ENCODE measurements around the gene ZNF593OS. TPM values are rescaled to one million over a fixed set of nuclear protein-coding genes. Genes with fewer than 3 reads are reported as not detected.
A peak's percentile ranks its signal among the peaks of the same experiment; 100 is the strongest.

ZNF593OS gene
- total RNA-seq, 4 donors from 2014 or later: 0.66 TPM; not detected in 2

- DNase-seq (no peak), ATAC-seq (no peak)
- TF ChIP-seq CTCF (IDR thresholded peaks at IDR 0.05 in 4 of 5, conservative IDR thresholded peaks at IDR 0.05 in 1 of 5): no peak
- TF ChIP-seq POLR2A (IDR thresholded peaks at IDR 0.05): no peak
- peaks cover 0 to 3% of the 10 kb centered on the region in 2 donors for H3K36me3 ChIP-seq
- no peak overlapping the region for H3K27ac ChIP-seq
- intact Hi-C loops (cut with DNase I; ENCODE audit: low total_unique reads): no loop called here
- H3K4me1 ChIP-seq: peaks cover 15 to 24% of the 10 kb centered on the region in 2 donors
- H3K27me3 ChIP-seq: no peaks in the 10 kb centered on the region
- no peak overlapping the region for H3K4me3 ChIP-seq
- H3K9me3 ChIP-seq: no peaks in the 10 kb centered on the region
- in situ Hi-C loops (cut with MboI; ENCODE audit: low sequenced_read_pairs in 4 of 4): loop anchor here in 2 of 4 donors (5.0 to 25.0 kb wide), 3 partner anchors 66 to 279 kb away; partner anchors contain the start of genes CEP85 (in 1 of the 2), PAQR7 (in 1 of the 2) and SLC30A2 (in 1 of the 2)
Observed at GRCh38 chr1:26166719-26167281, 4.8 kb downstream of the ZNF593OS start.

- H3K4me1 ChIP-seq: peaks cover 7 to 15% of the 10 kb centered on the region in 2 donors
- intact Hi-C loops (cut with DNase I; ENCODE audit: low total_unique reads): loop anchor here (1.0 to 5.0 kb wide), 2 partner anchors 68 to 128 kb away; no protein-coding TSS in a partner anchor
- H3K27me3 ChIP-seq: no peaks in the 10 kb centered on the region
- DNase-seq: no peak
- H3K36me3 ChIP-seq: no peaks in the 10 kb centered on the region
- peak overlapping the region in 1 of 4 donors; percentile 48 for H3K4me3 ChIP-seq
- peak overlapping the region; percentile 63 to 76 (median 73) for H3K27ac ChIP-seq
- no peaks in the 10 kb centered on the region for H3K9me3 ChIP-seq
- no peak for TF ChIP-seq CTCF (IDR thresholded peaks at IDR 0.05 in 4 of 5, conservative IDR thresholded peaks at IDR 0.05 in 1 of 5)
- no peak for TF ChIP-seq POLR2A (IDR thresholded peaks at IDR 0.05)
- no peak for ATAC-seq
- in situ Hi-C loops (cut with MboI; ENCODE audit: low sequenced_read_pairs in 4 of 4): loop anchor here in 2 of 4 donors (5.0 to 25.0 kb wide), 3 partner anchors 67 to 278 kb away; partner anchors contain the start of genes CEP85 (in 1 of the 2), PAQR7 (in 1 of the 2) and SLC30A2 (in 1 of the 2)
Observed at GRCh38 chr1:26164861-26165842, 6.5 kb downstream of the ZNF593OS start.

- H3K4me3 ChIP-seq: peak overlapping the region; percentile 42 to 60 (median 46)
- in situ Hi-C loops (cut with MboI; ENCODE audit: low sequenced_read_pairs in 4 of 4) (loop anchor here in 1 of 4 donors (25.0 kb wide), 2 partner anchors 127 to 277 kb away; partner anchors contain the start of genes PAQR7 and SLC30A2), intact Hi-C loops (cut with DNase I; ENCODE audit: low total_unique reads) (loop anchor here (1.0 to 5.0 kb wide), 2 partner anchors 69 to 127 kb away; no protein-coding TSS in a partner anchor)
- H3K4me1 ChIP-seq: peaks cover 7 to 16% of the 10 kb centered on the region in 2 donors
- DNase-seq (no peak), ATAC-seq (peak; percentile 27 to 37)
- no peaks in the 10 kb centered on the region for H3K36me3 ChIP-seq
- H3K27me3 ChIP-seq: no peaks in the 10 kb centered on the region
- no peaks in the 10 kb centered on the region for H3K9me3 ChIP-seq
- peak overlapping the region; percentile 63 to 76 (median 73) for H3K27ac ChIP-seq
- TF ChIP-seq CTCF (IDR thresholded peaks at IDR 0.05 in 4 of 5, conservative IDR thresholded peaks at IDR 0.05 in 1 of 5) (peak in 4 of 5 experiments; percentile 87 to 95 (median 90)), POLR2A (IDR thresholded peaks at IDR 0.05) (no peak)
Observed at GRCh38 chr1:26164036-26164860, 7.4 kb downstream of the ZNF593OS start.

GRCh38 chr1:26163684-26164035 is 8.0 kb downstream of the ZNF593OS start:
- no peaks in the 10 kb centered on the region for H3K27me3 ChIP-seq
- in situ Hi-C loops (cut with MboI; ENCODE audit: low sequenced_read_pairs in 4 of 4) (loop anchor here in 1 of 4 donors (25.0 kb wide), 2 partner anchors 126 to 276 kb away; partner anchors contain the start of genes PAQR7 and SLC30A2), intact Hi-C loops (cut with DNase I; ENCODE audit: low total_unique reads) (loop anchor here (1.0 to 5.0 kb wide), 2 partner anchors 70 to 126 kb away; no protein-coding TSS in a partner anchor)
- peak overlapping the region; percentile 42 to 60 (median 46) for H3K4me3 ChIP-seq
- peaks cover 7 to 14% of the 10 kb centered on the region in 2 donors for H3K4me1 ChIP-seq
- H3K9me3 ChIP-seq: no peaks in the 10 kb centered on the region
- TF ChIP-seq CTCF (IDR thresholded peaks at IDR 0.05 in 4 of 5, conservative IDR thresholded peaks at IDR 0.05 in 1 of 5) (no peak), POLR2A (IDR thresholded peaks at IDR 0.05) (no peak)
- ATAC-seq (no peak), DNase-seq (no peak)
- peak overlapping the region; percentile 63 to 76 (median 73) for H3K27ac ChIP-seq
- no peaks in the 10 kb centered on the region for H3K36me3 ChIP-seq
